OCI-LY1 (cell line): ENCODE data around the gene CTAGE4.
"Not testable (repeated sequence)": the region's sequence is repeated elsewhere in the genome, so short reads cannot be mapped to it uniquely, and the experiment has no call there.

Experiments
- CTCF ChIP-seq: fragments of 200-600 bp; sonication (generic), shearing (Covaris generic); IDR thresholded peaks from 2 replicates; pipeline ENCODE4 v1.5.1; 2017; ENCODE audit warnings: mild to moderate bottlenecking, antibody characterized with exemption, low read length, moderate library complexity, mixed read lengths
- EZH2 ChIP-seq: fragments of 200-600 bp; sonication (generic), shearing (Covaris generic); IDR thresholded peaks from 2 replicates; pipeline ENCODE4 v1.8.0; 2017; ENCODE audit warnings: borderline replicate concordance, mixed run types, mild to moderate bottlenecking, antibody characterized with exemption, low read length, moderate library complexity, mixed read lengths

- TF ChIP-seq EZH2, CTCF: not testable (repeated sequence)
These were observed 18.7 kb downstream of the CTAGE4 start for GRCh38 chr7:144201978-144202377.
